HG03432 (cell line): ENCODE data around the gene NDC1.

Source experiments
- ATAC-seq: cut with Tn5 transposase; IDR thresholded peaks from one replicate; pipeline ENCODE4 v1.9.1; 2021; ENCODE audit warnings: mild to moderate bottlenecking, moderate library complexity; ENCODE audit not compliant: unreplicated experiment

The NDC1 gene

DNA sequence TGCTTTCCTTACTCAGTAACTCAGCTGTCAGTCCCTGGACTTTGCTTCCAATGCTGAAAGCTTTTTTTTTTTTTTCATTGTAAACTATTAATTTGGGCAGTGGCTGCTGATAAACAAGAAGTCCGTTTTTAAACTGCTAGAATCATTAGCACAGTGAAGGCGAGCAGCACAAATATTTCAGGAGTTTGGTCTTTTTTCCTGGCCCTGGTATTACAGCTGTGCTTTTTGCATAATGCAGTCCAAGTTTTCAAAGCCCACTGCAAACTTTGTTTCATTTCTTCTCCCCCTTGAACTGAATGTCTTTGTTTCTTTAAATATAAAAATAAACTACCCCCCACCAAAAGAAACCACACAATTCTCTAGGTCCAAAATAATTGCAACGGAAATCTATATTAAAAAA lies 105.7 kb downstream of the NDC1 start:
- no peak for ATAC-seq

- ATAC-seq: no peak
These were observed 106.3 kb downstream of the NDC1 start for GRCh38 chr1:53731779-53732305.

- no peak for ATAC-seq
These were observed 107.0 kb downstream of the NDC1 start for GRCh38 chr1:53731043-53731600.

DNA sequence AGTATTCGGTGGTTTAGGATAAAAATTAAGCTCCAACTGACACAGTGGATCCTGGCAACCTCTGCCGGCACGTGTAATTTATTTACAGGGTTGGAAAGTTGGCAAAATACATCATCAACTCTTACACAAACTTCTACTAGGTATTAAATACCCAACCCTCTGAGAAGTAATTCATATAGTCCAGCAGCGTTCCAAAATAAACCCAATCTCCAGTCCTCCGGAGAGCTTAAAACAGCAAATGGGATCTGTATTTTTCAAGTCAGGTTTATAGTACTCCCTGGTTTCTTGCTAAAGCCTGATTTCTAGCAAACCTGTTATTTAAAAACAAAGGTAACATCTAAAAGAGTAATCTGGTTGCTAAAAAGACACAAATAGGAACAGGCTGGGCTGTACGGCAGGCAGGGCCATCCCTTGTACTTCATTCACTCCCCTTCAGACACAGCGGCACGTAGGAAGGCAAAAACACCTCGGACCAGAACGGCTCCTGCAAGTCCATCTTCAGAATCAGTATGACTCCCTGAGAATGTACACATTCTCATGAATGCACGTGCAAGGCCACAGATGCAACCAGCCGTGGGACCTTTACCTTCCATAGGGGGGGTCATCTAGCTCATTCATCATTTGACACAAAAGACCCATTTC lies 107.8 kb downstream of the NDC1 start:
- ATAC-seq: no peak

- ATAC-seq: no peak
These were observed 108.5 kb downstream of the NDC1 start for GRCh38 chr1:53729456-53730223.

DNA sequence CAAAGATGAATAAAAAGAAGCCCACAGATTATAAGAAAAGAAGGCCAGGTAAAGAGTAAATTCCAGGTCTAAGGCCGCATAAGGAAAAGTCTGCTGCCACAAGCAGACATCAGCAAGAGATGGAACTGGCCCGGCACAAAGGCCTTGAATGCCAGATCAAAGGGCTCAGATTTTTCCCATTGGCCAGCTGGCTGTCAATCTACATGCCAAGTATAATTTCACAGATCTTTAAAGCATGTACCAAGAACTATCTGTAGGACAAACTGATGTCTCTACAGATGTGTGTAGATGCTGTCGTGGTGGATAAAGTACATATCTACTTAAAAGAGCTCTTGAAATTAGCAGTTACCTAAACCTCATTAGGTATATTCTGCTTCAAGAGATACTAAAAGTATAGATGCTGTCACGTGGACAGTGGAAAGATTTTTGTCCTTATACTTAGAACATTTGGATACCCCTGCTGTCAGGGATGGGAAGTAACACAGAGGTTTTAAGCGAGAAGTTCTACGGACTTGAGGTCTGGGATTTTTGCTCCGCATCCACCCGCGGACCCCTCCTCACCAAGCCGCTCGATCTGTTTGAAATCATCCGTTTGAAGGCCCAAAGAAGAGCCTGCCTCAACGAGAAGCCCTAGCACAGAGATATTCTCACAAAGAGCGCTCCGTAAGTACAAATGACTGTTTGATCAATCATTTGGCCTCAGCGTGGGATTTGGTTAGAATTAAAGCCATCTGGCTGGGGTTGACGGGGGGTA lies 109.2 kb downstream of the NDC1 start:
- no peak for ATAC-seq

GRCh38 chr1:53728196-53728595 lies 109.9 kb downstream of the NDC1 start:
- ATAC-seq: no peak

DNA sequence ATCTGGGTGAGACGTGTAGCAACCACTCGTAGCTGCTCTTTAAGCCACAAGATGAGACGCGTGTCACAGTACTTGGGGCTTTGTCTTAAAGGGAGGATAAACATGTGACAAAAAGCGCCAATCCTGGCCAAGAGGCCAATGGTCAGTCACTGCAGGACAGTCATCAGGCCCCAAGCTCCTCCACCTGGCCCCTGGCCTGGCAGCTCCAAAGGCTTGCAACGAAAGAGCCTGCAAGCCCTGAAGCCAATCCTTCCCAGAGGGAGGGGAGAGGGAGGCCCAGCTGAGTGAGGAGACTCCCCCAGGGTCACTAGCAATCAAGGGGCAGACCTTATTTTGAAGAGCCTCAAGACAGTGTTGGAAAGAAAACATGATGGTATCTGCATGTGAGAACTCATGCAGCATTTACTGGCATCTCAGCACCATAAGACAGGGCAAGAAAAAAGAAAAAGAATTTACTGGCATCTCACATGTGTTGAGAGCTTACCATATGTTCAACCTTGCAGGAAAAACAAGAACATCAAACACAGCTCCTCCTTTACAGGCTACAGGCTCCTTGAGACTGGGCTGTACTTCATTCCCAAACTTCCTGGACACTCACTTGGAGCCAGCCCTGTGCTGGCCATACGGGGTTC lies 110.5 kb downstream of the NDC1 start:
- ATAC-seq: no peak

DNA sequence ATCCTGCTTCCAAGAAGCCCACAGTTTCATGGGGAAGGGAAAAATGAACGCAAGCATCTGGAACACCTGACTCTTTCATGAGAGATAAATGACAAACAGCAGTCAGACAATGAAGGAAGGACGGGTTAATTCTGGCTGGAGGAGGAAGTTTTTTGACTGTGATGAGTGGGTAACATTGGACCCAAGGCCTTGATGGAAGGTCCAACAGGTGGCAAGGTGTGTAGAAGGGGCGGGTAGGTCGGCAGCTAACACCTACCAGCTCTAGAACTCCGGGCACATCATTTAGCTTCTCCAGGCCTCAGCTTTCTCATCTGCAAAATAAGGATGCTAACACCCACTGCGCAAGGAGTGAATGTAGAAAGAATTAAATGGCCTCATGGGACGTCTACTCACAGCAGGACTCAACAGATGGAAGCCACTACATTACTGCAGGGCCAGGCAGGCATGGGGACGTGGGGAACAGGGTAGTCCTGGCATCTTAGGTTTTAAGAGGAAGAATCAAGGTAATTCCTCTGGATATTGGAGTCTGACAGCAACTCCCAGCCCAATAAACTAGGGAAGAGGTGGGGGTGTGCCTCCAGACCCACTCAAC lies 112.0 kb downstream of the NDC1 start:
- ATAC-seq: no peak

DNA sequence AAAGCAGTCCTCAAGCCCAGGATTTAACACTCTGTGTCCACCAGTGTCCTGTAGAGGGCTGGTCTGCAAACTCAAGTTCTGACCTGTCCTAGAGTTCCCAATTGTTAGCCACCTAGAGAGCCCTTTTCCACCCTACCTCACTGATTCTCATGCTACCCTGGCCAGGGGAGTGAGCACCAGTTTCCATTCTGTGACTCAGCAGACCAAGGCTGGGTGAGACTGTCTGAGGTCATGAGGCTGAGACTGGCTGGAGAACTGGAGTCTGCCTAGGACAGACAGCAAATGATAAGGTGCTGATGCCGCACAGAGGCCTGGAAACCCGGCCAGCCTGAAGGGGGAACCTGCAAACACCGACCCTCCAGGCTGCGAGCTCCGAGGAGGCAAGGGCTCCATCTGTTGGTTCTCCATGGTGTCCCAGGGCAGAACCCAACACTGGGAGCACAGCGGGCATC lies 112.8 kb downstream of the NDC1 start:
- ATAC-seq: no peak

DNA sequence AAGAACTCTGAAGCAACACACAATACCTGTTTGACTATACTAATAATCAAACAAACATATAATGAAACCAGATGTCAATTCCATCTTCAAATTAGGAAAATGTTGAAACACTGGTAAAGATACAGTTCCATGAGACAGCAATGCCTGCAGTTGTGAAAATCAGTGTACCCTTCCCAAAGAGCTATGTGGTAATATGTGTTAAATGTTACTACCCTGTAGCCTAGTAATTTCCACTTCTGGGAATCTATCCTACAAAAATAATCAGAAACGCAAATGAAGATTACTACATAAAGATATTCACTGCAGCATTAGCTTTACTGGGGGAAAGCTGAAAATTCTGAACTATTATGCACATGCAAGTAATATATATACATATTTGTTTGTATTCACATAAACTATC lies 116.1 kb downstream of the NDC1 start:
- ATAC-seq: no peak

DNA sequence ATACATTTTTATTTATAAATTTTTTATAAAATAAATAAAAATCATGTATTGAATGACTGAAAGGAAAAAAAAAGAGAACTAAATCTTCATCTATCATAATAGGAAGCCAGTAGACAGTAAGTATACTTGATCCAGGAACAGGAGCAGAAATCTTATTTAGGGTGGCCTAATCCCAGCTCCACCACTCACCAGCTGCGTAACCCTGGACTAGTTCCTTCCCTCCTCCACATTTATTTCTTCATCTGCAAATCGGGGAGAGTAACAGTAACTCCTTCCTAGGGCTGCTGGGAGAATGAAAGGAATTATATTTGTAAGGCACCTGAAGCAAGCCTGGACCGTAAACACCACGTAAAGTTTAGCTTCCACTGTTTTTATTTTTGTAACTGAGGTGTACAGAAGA lies 117.0 kb downstream of the NDC1 start:
- ATAC-seq: no peak

DNA sequence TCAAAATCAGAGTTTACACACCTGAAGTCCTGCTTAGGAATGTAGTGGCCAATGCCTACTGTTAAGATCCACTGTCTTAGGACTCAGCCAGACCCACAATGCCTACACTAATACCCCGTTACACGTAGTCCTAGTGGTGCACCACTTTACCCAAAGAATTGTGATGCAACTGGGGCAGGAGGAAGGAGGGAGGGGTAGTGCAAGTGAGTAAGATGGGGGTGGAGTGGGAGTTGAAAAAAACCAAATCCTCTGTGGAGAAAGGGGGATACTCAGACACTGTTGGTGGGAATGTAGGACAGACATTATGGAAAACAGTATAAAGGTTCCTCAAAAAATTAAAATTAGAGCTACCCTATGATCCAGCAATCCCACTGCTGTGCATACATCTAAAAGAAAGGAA lies 118.6 kb downstream of the NDC1 start:
- no peak for ATAC-seq

DNA sequence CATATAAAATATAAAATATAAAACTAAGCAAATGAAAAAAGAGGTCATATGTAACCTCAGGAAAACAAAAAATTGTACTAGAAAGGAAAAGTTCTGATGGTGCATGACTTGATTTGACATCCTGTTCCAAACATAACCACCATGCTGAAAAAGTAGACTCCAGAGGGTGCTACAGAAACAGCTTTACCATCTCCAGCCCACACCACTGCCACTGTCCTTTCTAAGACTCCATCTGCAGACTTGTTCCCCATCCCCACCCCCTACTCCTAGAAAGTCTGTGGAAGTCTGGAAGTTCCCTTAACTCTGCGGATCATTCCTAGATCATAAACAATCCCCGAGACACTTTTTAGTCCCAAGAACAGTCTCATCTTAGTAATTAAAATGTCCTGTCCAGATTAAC lies 119.7 kb downstream of the NDC1 start:
- no peak for ATAC-seq

GRCh38 chr1:53717025-53717804 lies 120.9 kb downstream of the NDC1 start:
- ATAC-seq: no peak

GRCh38 chr1:53716150-53716549 lies 121.9 kb downstream of the NDC1 start:
- no peak for ATAC-seq

GRCh38 chr1:53715478-53715877 lies 122.6 kb downstream of the NDC1 start:
- ATAC-seq: no peak
